ENCODE results near the gene ADRM1.

Gene ADRM1

DNA sequence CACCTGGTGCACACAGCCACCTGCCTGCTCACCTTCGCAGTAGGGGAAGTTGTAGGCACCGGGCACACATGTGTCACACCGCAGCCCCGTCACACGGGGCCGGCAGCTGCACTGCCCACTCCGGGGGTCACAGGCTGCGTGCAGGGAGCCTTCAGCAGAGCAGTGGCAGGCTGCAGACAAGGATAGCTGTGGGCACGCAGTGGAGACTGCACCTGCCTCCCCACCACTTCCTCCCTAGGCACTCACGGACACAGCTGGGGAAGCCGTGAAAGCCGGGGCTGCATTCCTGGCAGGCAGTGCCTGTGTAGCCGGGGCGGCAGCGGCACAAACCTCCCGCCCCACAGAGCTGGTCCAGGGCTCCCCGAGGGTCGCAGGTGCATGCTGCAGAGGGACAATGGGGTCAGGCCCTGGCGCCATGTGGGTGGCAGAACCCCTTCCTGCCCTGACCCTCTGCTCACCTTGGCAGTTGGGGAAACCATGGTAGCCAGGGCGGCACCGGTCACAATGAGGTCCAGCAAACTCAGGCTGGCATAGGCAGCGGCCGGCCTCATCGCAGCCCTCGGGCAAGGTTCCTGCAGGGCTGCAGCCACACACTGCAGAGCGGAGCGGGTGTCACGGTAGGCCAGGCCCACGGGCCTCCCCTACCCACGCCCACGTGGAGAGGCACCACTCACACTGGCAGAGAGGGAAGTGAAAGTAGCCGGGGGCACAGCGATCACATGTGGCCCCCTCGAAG, 34.9 kb downstream of the ADRM1 start:
- no peak for DNase-seq (ENCODE audit: low read depth in 2 of 2)

DNA sequence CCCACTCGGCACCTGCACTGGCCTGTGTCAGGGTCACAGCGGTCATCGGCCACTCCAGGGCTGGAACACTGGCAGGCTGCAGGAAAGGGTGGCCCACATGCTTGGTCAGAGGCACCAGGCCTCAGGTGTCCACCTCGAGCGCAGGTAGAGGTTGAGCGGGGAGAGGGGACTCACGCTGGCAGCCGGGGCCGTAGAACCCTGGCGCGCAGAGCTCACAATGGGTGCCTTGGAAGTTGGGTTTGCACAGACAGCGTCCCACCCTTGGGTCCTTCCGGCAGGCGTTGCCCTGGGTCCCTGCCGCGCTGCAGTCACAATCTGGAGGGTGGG, 35.5 kb downstream of the ADRM1 start:
- DNase-seq (ENCODE audit: low read depth in 2 of 2), result no peak

DNA sequence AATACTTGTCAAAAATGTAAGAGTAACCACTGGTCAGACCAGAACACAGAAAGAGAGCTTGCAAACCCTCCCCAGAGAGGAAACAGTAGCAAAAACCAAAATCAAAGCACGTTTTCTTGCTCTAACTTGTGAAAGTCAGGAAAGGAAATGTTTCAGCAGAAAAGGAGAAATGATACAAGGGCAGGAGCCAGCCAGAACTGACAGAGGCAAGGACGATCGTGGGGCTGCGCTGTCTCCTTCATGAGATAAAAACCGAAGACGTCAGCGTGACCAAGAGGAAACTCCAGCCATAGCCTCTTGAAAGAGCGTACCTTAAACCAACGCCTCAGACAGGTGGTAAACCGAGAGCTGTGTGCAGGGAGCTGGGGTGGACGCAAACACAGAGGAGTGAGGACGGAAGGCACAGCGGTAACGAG, 36.9 kb downstream of the ADRM1 start:
- no peak for DNase-seq (ENCODE audit: low read depth in 2 of 2)

DNA sequence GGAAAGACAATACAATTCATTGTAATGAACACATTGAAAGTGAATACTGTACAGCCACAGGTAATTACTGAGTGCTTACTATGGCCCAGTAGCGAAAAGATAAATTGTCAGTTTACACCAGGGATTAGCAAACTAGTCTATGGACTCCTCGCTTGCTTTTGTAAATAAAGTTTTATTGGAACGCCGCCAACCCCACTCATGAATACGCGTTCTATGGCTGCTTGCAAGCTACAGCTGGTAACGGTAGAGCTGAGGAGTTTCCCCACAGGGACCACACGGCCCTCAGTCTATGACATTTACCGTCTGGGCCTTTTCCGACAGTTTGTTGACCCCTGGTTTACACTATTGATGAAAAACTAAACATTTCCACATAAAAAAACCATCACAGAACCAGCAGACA, 40.1 kb downstream of the ADRM1 start:
- no peak for DNase-seq (ENCODE audit: low read depth in 2 of 2)

DNA sequence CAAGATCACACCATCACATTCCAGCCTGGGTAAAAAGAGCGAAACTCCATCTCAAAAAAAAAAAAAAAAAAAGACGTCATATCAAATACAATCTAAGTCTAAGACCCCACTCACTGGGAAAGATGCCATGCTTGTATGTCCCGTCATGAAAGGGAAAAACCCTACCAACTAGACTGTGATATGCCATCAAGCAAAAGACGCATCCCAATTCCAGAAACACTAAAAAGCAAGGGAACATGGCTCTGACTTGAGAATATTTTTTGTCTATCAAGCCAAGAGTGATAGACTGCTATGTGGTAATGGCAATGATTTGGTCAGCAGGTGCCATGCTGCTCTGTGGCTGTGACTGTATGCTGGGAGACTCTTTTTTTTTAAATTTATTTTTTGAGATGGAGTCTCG, 41.3 kb downstream of the ADRM1 start:
- no peak for DNase-seq (ENCODE audit: low read depth in 2 of 2)

DNA sequence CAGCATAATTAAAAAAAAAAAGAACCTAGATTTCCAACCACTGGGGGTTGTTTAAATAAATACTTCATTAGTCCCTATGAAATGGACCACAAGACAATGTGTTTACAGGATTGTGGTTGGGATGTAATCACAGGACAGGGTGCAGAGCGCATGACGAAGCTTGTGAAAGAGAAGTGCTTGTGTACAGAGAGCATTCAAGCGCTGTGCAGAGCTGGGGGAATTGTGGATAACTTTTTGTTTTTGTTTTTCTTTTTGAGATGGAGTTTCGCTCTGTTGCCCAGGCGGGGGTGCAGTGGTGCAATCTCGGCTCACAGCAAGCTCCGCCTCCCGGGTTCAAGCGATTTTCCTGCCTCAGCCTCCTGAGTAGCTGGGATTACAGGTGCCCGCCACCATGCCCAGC, 42.0 kb downstream of the ADRM1 start:
- DNase-seq (ENCODE audit: low read depth in 2 of 2), result no peak

DNA sequence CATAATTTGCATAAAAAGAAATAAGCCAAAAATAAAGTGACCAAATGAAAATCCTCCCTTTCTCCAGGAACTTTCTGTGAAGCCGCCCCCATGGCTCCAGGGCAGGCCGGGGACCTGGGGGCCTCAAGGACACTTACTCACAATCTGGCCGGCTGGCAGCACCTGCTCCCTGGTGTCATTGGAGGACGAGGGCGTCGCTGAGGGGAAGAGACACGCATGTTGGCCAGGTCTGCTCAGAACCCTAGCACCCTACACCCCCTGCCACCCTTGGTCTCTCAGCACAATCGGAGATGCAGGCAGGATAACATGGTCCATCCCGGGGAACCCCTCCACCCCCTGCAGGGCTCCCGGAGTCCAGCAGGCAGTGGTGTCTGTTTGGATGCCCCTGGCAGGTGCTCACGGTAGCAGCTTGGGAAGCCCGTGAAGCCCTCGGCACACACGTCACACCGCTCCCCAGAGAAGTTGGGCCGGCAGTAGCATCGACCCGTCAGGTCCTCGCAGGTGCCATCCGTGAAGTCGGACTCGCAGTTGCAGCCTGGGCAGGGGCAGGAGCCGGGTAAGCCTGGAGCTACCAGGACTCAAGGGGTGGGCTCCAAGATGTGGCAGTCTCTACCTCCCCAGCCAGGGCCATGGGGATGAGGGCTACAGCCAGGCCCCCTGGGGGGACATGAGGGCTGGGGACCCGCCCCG, 43.0 kb downstream of the ADRM1 start:
- DNase-seq (ENCODE audit: low read depth in 2 of 2), result no peak

DNA sequence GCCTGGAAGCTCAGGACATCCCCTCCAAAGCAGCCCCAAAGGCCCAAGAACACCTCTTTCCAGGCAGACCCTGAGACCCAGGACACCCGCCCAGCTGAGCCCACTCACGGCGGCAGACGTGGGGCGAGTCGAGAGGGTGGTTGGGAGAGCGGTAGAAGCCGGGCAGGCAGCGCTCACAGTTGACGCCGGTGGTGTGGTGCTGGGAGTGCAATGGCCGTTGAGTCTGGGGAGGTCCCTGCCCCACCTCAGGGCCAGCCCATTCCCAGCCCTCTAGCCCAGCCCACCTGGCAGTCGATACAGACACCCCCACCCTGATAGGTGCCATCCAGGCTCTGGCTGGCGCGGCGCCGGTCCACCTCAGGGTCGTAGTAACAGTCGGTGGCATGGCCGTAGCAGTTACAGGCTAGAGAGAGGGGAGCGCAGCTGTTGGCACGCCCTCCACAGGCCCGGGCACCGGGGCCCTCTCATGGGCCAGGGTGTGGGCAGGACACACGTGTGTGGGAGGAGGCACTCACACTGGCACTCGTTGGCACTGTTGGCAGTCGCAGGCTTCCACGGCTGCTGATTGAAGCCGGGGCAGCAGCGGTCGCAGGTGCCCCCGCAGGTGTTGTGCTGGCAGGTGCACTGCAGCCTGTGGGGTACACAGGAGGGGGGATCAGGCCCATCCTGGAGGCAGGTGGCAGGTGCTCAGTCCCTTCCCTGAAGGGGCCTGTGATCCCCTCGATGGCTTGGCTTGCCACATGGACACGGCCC, 43.8 kb downstream of the ADRM1 start:
- no peak for DNase-seq (ENCODE audit: low read depth in 2 of 2)

DNA sequence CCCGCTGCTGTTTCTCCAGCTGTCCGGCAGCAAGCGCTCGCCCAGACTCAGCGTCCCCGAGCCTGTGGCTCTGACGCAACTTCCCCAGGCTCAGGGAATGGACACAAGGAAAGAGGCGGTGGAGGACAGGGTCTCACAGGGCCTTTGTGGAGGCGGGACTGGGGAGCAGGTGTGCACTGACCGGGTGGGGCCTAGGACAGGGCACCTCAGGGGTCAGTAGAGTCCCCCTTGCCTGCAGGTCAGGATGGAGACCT, 44.3 kb downstream of the ADRM1 start:
- no peak for DNase-seq (ENCODE audit: low read depth in 2 of 2)

DNA sequence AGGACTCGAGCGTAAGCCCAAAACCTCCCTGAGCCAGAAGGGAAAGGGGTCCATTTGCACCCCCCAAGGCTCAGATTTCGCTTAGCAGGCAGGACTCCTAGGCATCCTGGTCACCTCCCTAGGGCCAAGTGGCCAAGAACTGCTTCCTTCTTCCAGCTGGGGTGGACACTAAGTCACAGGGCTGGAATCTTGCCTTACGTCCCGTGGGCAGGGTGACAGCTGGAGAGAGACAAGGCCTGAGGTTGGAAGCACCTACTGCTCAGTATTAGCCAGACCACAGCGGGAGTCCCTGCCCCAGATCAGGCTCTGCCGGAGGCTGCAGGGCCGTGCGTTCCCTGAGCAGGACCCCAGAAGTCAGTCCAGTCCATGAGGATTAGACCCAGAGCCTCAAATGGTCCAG, 44.6 kb downstream of the ADRM1 start:
- DNase-seq (ENCODE audit: low read depth in 2 of 2), result no peak

DNA sequence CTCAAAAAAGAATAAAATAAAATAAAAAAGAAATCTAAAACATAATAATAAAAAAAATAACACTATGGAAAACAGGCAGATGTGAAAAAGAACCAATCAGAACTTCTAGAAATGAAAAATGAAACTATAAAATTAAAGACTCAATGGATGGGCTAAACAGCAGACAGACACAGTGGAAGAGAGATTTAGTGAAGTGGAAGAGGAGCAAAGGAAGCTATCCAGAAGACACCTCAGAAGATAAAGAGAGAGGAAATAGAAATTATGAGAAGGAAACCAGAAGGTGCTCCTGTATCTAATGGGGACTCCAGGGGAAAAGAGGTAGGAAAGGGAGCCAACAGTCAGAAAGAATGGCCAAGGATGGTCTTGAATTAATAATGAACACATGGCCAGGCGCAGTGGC, 45.8 kb downstream of the ADRM1 start:
- no peak for DNase-seq (ENCODE audit: low read depth in 2 of 2)

DNA sequence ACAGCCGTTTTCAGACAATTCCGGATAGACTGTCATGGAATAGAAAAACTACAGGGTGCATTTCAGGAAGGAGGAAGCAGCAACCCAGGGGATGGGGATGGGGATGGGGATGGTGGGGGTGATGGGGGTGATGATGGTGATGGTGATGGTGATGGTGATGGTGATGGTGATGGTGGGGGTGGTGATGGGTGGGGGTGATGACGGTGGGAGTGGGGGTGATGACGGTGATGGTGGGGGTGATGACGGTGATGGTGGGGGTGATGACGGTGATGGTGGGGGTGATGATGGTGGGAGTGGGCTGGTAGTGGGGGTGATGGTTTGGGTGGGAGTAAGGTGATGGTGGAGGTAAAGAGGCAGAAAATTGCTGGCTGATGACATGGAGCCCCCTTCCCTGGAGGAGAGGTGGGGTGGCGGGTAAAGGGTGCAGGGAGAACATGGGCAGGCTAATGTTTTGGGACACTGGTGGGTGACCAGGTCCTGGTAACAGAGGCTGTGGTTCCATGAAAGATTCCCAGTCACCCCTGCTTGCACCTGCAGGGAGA, 46.8 kb downstream of the ADRM1 start:
- no peak for DNase-seq (ENCODE audit: low read depth in 2 of 2)

DNA sequence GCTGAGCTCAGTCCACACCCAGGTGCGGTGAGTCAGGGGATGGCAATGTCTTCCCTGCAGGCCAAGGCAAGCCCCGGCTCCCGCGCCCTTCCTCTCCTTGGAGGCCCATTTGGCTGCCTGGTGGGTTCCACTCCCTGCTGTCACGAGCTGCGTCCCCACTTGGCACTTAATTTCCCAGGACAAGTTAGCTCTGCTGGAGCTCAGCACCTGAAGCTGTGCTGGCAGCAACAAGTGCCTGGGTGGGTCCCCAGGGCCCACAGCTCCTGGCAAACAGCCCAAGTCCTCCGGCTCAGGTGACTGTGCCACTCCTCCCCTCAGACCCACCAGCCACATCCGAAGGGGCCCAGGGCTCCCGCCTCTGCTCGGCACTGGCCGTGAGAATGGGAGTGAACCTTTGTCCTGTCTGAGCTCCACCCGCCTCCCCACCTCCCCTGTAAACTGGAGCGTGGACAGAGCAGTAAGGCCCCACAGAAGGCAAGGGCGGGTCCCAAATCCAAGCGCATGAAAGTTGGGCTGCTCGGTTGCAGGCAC, 47.4 kb downstream of the ADRM1 start:
- no peak for DNase-seq (ENCODE audit: low read depth in 2 of 2)

DNA sequence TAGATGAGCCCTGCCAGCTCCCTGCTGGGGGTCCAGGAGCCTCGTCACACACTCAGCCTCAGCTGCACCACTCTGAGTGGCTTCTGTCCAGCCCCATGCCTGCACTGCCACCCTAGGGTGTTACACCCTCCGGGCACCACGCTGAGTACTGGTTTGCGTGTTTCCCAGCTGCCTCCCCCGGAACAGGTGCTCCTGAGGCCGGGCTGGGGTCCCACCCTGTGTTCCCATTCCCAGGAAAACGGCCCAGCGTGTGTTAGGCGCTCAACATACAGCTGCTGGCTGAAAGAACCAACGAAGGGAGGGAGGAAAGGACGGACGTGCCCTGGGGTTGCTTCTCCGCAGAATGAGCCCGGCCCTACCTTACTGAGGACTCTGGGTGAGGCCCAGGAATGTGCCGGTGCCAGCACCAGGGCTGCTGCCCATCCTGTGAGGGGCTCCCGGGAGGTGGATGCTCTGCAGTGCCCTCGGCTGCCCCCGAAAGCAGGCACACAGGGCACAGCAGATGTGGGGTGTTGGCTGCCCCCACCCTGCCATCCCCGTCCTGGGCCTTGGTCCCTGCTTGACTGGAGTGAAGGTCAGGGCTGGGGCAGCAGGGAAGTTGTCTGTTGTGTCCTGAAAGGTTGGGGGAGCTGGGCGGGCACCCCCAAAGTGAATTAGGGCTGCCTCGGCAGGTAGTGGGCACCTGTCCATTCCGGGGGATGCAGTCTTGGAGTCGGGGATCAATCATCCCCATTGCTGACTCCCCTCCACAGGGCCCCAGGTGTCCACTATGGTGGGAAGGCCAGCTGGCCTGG, 48.0 kb downstream of the ADRM1 start:
- no peak for DNase-seq (ENCODE audit: low read depth in 2 of 2)

DNA sequence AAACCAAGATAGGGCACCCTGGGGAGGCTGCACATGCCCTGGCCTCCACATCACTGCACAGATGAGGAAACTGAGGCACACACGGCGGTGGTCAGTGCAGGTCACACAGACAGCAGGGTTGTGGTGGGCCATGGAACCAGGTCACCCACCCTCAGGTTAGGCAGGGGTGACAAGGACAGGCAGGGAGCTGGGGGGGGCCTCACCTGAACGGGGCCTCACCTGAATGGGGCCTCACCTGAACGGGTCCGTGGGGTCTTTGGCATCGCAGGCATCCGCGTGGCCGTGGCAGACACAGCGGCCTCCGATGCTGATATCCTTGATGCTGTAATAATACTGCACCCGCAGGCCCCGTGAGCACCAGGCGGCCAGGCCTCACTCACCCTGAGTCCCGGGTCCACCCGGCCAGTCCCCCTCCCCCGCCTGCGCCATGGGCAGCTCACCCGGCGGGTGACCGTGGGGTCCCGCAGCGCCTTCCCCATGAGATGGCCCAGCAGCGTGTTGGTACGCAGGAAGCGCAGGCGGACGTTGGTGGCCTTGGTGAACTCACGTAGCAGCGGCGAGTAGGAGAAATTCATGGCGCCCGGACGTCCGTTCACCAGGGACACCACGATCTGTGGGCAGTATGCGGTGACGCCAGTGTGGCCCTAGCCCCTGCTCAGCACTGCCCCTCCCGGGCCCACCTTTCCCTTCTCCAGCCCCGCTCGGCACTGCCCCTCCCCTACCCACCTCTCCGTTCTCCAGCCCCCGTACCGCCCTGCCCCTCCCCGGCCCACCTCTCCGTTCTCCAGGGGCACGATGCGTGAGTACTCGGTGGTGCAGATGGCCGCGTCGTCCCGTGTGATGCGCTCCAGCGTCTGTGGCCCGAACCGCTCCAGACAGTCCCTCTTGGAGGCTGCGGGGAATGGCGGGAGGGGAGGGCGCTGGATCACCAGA, 48.9 kb downstream of the ADRM1 start:
- DNase-seq (ENCODE audit: low read depth in 2 of 2), result no peak

DNA sequence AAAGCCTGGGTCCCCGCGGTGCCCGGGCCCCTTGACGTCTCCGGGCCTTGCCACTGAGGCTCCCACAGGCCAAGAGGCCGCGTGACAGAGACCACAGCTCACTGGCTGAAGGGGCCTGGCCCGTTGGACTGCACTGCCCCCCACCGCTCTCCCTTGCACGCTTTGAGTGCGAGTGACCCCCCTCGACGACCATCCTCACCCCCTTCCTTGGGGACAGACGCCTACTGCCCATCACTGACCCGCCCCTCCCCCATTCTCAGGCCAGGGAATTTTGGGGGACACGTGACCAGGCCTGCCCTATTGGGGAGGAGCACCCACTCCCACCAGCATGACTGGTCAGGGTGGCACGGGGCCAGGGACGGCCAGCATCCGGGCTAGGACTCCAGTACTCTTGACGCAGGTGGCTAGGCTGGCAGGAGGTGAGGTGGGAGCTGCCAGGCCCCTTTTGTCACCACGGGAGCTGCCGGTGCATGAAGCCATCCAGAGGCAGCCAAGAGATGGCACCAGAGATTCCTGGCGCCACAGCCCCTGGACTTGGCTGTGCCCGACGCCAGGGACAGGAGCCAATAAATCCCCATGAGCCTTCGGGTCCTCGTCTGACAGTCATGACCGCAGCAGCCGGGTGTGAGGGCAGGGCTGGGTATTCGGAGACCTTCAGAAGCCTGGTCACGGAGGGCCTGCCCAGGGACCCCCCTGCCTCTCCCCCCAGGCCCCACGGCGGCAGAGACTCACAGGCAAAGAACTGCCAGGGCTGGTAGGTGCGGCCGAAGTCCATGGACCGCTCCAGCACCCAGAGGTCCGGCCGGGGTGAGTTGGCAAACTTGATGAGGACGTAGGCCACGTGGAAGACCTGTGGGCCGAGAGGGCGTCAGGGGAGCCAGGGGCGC, 49.8 kb downstream of the ADRM1 start:
- DNase-seq (ENCODE audit: low read depth in 2 of 2), result no peak

DNA sequence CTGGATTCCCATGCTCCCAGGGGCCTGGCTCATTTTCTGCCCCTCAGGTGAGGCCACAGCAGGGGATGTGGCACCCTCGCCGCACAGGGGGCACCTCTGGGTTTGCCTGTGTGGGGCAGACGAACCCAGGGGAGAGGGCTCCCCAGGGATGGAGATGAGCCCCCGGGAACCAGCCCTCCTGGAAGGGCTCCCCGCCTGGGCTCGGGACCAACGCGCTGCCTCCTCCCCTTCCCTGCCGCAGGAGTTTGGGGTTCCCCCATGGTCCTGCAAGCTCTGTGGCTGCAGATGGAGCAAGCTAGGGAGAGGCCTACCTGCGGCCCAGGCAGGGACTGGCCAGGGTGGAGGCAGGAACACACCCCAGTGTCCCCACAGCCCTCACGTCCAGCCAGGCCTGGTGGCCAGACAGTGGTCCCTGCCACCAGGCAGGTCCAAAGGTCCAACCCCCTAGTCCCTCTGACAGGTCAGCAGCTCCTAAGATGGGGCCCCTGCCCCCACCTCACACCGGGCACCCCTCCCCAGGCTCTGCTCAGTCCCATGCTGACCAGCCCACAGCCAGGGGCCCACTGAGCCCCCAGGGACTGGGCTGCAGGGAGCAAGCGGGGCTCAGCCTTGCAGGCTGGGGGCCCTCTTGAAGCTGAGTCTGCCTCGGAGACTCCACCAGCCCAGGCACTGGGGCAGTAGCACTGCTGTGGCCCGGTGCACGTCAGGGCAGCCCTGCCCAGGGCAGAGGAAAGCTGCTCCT, 50.7 kb downstream of the ADRM1 start:
- no peak for DNase-seq (ENCODE audit: low read depth in 2 of 2)

DNA sequence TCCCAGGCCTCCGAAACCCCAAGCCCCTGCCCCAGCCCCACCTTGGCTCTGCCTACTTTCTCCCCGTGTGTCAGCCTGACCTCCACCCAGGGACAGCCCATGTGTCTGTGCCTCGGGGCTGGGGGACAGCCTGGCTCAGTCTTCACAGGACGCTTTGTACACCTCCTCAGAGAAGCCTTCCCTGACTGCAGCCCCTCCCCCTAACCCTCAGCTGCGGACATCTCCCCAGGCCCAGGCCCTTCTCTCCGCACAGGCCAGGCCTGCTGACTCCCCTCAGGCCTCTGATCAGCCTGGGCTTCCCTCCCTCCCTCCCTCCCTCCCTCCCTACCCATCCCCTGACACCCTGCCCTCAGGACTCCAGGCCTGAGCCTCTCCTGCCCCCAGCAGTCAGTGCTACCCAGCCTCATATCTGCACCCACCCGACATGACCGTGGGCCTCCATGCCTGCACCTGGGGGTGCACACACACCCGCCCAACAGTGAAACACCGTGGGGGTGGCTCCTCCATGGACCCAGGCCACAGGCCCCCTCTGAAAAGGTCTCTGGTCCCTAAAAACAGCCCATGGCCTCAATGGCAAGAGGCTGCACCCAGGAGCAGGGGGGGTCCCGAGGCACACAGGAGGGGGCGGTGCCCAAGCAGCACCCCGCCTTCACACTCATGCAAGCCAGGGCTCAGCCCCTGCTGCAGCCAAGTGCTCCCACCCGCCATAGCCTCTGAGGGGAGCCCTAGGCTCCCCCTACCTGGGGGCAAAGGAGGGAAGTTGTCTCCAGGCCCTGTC, 51.4 kb downstream of the ADRM1 start:
- DNase-seq (ENCODE audit: low read depth in 2 of 2), result no peak
